Motor neuron (in vitro differentiated cells): ENCODE results near the gene CLIC6. TPM values are rescaled to one million over a fixed set of nuclear protein-coding genes. Genes with fewer than 3 reads are reported as not detected.

Experiments
- ATAC-seq, 8 experiments: fragments of 200-7000 bp; cut with Tn5 transposase; replicated peaks in 6 of 8; 2 replicates each; pipeline ENCODE4 v1.8.0; 2021; ENCODE audit warnings: mild to moderate bottlenecking in 8 of 8, moderate library complexity in 8 of 8
- H3K27ac ChIP-seq, 2 donors: fragments of 250-450 bp; sonication (Bioruptor Pico); 2 replicates each; pipeline ENCODE4 v1.9.0; 2021; ENCODE audit warnings: antibody characterized with exemption in 2 of 2, mild to moderate bottlenecking in 2 of 2, moderate library complexity in 1 of 2
- H3K4me1 ChIP-seq, 2 donors: fragments of 250-450 bp; sonication (Bioruptor Pico); replicated peaks in 1 of 2; 2 replicates each; pipeline ENCODE4 v1.6.1; 2021; ENCODE audit warnings: antibody characterized with exemption in 2 of 2, mild to moderate bottlenecking in 2 of 2, moderate library complexity in 1 of 2
- H3K4me3 ChIP-seq, 5 donors: fragments of 250-450 bp; sonication (Bioruptor Pico); 2 replicates each; pipeline ENCODE4 v1.9.0; 2021; ENCODE audit warnings: antibody characterized with exemption in 5 of 5, mild to moderate bottlenecking in 5 of 5, moderate library complexity in 4 of 5
- WGBS, 10 experiments: fragments of 450-650 bp; shearing (Covaris generic); methylation state at CpG; one replicate each; pipeline ENCODE4 v1.0.0; 2022; 5-methylcytosine and 5-hydroxymethylcytosine counted together
- in situ Hi-C, 9 experiments: fragments of 400-800 bp; cut with MboI; loops; one replicate each; pipeline ENCODE4 v1.15.0; 2021; ENCODE audit warnings: low sequenced_read_pairs in 9 of 9, low pct_unique_long_range_greater_than_20kb in 2 of 9; ENCODE audit not compliant: unreplicated experiment in 9 of 9
- total RNA-seq, 8 experiments: library from RNA; unstranded; fragments of 300-600 nt; gene quantifications; 2 replicates each; pipeline versions ENCODE4 v1.2.3 to v1.2.4, GENCODE V29; 2022

Gene CLIC6
- total RNA-seq, 8 experiments from 2014 or later = 0.05 to 3.0 (median 0.13) TPM

DNA sequence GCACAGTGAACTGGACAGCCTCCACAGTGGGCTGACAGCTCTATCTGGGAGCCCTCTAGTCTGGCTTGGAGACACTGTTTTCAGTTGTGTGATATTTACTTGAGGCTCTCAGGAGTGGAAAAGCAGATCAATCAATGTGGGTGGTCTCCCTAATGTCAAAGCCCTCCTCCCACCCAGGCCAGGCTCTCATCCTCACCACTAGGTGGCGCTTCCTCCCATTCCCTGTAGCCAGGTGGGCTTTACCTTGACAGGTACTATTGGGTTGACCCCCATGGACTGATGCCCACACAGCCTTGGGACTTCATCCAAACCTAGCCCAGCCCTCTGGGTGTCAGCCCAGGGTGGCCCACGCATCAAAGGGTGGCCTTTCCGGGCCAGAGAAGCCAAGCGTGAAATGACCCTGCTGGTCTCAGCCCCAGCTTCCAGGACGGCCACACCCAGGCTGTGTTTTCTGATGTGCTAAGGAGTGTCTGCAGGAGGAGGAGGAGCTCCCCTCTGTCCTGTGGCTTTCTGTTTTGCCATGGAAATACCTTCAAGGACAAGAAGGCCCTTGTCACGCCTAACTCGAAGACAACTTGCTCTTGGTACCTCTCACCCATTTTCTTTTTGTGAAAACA, 54.0 kb downstream of the CLIC6 start:
- no peak overlapping the region for H3K4me3 ChIP-seq
- in situ Hi-C loops = no loop called here
- WGBS, 10 experiments = 56 to 90% (median 80%) methylated on average over 2 to 4 of the region's 7 CpGs; no CpG with 5 or more reads in 7 of the 10 experiments
- H3K27ac ChIP-seq = no peak overlapping the region
- ATAC-seq = peak in 3 of 8 experiments; percentile 76 to 92 (median 90)
- H3K4me1 ChIP-seq = no peaks in the 10 kb centered on the region

DNA sequence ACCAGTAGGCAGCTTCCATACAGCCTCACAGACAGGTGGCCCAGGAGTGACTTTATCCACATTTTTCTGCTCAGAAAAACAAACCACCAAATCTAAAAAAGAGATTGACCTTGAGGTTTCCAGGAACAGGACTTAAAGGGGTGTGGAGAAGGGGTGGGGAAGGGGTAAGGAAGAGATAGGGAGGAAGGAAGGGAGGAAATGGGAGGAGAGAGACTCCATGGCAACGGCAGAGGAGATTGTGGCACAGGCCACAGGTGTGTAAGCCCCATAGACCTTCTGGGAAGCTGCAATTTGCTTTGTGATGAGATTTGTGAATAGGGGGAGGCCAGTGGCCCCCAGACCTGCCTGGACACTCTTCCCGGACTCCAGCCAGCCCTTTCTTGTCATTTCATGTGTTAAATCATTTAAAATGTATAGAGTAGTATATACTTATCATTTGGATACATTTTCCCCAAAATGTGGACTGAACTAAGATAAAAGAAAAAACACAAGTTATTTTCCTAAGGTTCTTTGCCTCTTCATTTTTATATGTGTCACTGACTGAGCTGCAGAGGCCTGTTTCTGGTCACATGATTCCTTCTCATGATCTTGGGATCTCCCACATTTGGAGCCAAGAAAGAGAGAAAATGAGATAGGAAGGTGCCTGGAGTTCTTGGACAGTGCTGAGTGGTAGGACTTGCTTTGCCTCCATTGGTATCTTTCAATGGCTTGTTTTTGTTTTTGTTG, 55.5 kb downstream of the CLIC6 start:
- ATAC-seq = peak in 3 of 8 experiments; percentile 17 to 43 (median 29)
- no peak overlapping the region for H3K27ac ChIP-seq
- no peak overlapping the region for H3K4me3 ChIP-seq
- WGBS, 10 experiments = 45 to 80% methylated on average over 1 of the region's 2 CpGs; no CpG with 5 or more reads in 8 of the 10 experiments
- no peaks in the 10 kb centered on the region for H3K4me1 ChIP-seq
- in situ Hi-C loops = no loop called here

DNA sequence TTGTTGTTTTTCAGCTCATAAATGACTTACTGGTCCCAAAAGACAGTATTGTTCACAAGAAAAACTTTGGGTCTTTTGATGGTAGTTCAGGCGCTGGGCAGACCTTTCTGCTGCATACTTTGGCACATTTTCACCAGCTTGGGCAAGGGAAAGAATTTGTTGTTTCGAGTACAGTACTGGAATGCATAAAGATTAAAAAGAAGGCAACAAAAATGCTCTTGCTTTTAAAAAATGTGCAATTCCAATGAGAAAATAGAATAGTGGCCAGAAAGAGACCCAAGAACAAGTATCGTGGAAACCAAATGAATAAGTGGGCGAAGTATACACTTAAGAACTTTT, 56.0 kb downstream of the CLIC6 start:
- in situ Hi-C loops = loop anchor here in 6 of 9 experiments (25.0 kb wide), 1 partner anchor 1112 kb away; no protein-coding TSS in a partner anchor
- WGBS, 10 experiments = 11 to 100% (median 86%) methylated on average over 1 to 4 of the region's 4 CpGs
- no peak overlapping the region for H3K27ac ChIP-seq
- H3K4me3 ChIP-seq = no peak overlapping the region
- ATAC-seq = no peak
- no peaks in the 10 kb centered on the region for H3K4me1 ChIP-seq

DNA sequence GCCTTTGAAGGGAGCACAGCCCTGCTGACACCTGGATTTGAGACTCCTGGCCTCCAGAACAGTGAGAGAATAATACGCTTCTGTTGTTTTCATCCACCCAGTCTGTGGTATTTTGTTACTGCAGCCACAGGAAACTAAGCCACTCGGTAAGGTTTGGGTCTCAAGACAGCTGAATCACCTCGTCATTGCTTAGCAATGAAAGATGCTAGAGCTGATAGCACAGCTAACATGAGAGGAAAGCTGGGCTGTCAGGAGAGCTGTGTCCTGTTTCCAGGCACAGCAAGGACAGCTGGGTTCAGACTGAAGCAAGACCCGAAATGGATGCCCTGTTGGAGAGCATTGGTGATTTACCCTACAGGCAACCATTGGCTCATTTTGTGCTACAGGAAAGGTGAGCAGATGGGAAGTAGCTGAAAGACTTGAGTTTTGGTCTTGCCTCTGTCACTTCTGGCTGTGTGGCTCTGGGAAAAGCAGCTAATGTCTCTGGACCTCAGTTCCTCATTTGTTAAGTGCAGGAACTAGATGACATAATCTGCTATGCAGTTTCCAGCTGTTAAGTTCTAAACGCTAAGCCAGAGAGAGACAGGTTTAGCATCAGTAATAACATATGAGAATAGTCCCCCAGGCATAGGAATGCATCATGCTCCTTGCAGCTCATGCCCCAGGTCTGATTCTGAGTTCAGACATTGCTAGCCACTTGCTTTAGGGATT, 58.0 kb downstream of the CLIC6 start:
- WGBS, 10 experiments = 25 to 93% (median 70%) methylated on average over 1 to 5 of the region's 5 CpGs; no CpG with 5 or more reads in 1 of the 10 experiments
- in situ Hi-C loops = loop anchor here in 6 of 9 experiments (25.0 kb wide), 1 partner anchor 1111 kb away; no protein-coding TSS in a partner anchor

DNA sequence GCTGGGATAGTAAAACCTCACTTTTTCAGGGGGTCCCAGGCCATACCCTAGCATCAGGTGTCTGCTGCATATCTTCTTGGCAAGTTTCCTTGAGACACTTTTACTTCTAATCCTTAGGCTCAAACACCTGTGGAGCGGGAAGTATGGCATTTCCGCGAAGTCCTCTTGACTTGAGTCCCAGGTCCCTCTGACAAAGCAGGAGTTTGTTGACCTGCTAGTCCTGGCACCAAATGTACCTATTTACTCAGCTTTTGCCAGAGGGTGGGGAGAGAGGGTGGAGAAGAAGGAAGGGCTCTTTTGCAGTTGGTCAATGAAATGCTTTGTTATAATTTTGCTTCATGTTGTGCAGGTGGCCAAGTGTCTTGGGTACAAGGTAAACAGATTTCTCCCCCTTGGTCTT, 59.7 kb downstream of the CLIC6 start:
- Histone ChIP-seq H3K4me1 (no peaks in the 10 kb centered on the region), H3K4me3 (no peak overlapping the region), H3K27ac (no peak overlapping the region)
- in situ Hi-C loops = loop anchor here in 6 of 9 experiments (25.0 kb wide), 1 partner anchor 1109 kb away; no protein-coding TSS in a partner anchor
- ATAC-seq = no peak
- WGBS, 10 experiments = 76 to 93% (median 80%) methylated on average over 2 to 3 of the region's 3 CpGs; no CpG with 5 or more reads in 7 of the 10 experiments

More for the DNA sequence above, 58.0 kb downstream of the CLIC6 start:
- no peak overlapping the region for H3K27ac ChIP-seq
- H3K4me3 ChIP-seq = no peak overlapping the region
- no peaks in the 10 kb centered on the region for H3K4me1 ChIP-seq
- ATAC-seq = peak in 1 of 8 experiments; percentile 4

DNA sequence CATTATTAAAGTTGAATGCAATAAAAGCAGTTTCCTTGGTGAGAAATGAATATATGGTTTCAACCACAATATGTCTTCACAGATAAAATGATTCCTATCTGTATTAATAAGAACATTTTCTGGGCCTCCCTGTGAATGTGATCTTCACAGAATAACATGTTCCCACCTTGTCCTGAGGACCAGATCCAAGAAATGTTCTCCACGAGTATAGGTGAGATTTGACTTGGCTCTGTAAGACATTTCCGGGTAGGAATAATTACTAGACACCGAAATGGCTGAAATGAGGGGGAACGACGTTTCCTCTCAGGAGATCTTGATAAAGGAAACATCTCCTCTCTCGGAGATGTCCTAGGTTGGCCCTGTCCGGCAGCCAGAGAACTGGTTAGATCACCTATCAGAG, 61.4 kb downstream of the CLIC6 start:
- Histone ChIP-seq H3K4me1 (no peaks in the 10 kb centered on the region), H3K27ac (no peak overlapping the region), H3K4me3 (no peak overlapping the region)
- ATAC-seq = no peak
- in situ Hi-C loops = loop anchor here in 6 of 9 experiments (25.0 kb wide), 1 partner anchor 1107 kb away; no protein-coding TSS in a partner anchor
- 43 to 93% (median 80%) methylated on average over 1 to 7 of the region's 7 CpGs; no CpG with 5 or more reads in 1 of the 10 experiments for WGBS, 10 experiments

DNA sequence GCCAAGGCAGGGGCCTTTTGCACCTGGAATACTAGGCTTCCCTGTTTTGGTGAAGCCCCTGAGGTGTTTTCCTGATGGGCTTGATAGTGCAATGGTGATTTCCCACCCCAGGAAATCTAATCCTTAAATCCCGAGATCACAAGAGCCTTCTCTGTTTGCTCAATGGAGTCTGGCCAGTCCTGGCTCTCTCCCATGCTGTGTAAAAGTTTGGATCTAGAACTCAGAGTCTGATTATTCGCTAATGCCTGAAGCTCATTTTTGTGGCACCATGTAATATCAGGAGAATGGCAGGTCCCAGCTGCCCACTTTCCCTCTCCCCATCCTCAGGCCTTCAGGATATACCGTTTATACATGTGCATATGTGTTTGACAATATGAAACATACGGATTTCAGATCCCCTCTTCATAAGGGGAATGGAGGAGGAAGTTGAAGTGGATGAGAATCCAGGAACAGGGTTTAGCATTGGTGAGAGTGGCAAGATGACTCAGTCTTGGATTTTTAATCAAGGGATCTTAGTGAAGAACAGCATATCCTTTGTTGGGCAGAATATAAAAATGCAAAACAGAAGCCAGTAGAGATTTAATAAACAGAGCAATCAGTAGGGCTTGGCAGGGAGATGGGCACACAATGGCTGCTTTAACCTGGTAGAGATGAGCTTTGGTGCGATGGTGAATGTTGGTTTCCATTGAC, 62.1 kb downstream of the CLIC6 start:
- H3K27ac ChIP-seq = no peak overlapping the region
- ATAC-seq = no peak
- in situ Hi-C loops = loop anchor here in 6 of 9 experiments (25.0 kb wide), 1 partner anchor 1106 kb away; no protein-coding TSS in a partner anchor
- no peaks in the 10 kb centered on the region for H3K4me1 ChIP-seq
- WGBS, 10 experiments = 55 to 88% (median 83%) methylated on average over 1 to 5 of the region's 5 CpGs; no CpG with 5 or more reads in 1 of the 10 experiments
- H3K4me3 ChIP-seq = no peak overlapping the region

DNA sequence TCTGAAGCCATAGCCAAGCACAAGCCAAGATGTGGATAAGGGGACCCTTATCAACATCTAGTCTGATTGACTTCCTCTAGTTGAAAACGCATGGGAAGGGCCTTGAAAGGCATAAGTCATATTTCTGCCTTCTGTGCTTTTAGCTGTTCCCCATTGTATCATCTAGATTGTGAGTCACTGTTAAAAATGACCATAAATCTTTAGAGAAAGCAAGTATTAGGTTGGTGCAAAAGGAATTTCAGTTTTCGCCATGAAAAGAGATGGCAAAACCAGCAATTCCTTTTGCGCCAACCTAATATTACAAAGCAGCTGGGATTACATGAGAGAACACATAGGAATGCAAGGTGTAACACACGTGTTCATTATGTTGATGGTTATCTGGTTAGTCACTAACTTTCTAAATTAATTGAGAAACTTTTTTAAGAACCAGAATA, 63.6 kb downstream of the CLIC6 start:
- in situ Hi-C loops = loop anchor here in 6 of 9 experiments (25.0 kb wide), 1 partner anchor 1105 kb away; no protein-coding TSS in a partner anchor
- ATAC-seq = no peak

DNA sequence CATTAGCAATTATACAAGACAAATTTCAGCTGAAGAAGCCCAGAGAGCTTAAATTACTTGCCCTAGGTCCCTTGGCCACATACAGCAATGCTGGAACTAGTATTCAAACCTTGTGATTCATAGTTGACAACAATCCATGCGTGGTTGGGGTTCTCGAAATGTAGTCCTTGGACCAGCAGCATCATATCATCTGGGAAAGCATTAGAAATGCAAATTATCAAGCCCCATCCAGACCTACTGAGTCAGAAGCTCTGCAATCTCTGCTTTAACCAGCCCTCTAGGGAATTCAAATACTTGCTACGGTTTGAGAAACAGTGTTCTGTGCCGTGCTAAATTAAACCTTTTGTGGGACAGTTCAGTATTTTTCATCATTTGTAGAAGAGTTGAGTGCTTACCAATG, 65.1 kb downstream of the CLIC6 start:
- Histone ChIP-seq H3K27ac (no peak overlapping the region), H3K4me1 (no peaks in the 10 kb centered on the region), H3K4me3 (no peak overlapping the region)
- 41 to 94% (median 80%) methylated on average over 1 to 4 of the region's 4 CpGs; no CpG with 5 or more reads in 1 of the 10 experiments for WGBS, 10 experiments
- ATAC-seq = peak in 2 of 8 experiments; percentile 8 to 64
- in situ Hi-C loops = loop anchor here in 6 of 9 experiments (25.0 kb wide), 1 partner anchor 1103 kb away; no protein-coding TSS in a partner anchor

More for the DNA sequence above, 63.6 kb downstream of the CLIC6 start:
- Histone ChIP-seq H3K4me3 (no peak overlapping the region), H3K4me1 (no peaks in the 10 kb centered on the region), H3K27ac (no peak overlapping the region)
- 43 to 88% (median 71%) methylated on average over 1 to 4 of the region's 4 CpGs; no CpG with 5 or more reads in 2 of the 10 experiments for WGBS, 10 experiments

DNA sequence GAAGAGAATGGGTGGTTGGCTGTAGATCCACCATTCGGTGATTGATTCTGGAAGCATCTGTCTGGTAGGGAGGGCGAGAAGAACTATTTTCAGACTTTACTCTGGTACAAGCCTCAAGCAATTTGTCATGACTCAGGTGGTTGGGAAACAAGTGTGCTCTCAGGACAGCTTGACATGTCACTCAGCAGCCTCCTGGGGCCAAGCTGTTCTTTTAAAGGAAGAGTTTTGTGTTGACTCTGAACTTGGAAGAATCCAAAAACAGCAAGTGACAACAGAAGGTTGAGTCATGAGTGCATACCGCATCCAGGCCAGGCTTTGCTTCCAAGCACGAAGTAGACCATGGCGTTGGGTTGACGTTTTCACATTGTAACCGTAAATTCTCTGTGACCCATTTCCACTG, 65.9 kb downstream of the CLIC6 start:
- no peak for ATAC-seq
- in situ Hi-C loops = loop anchor here in 6 of 9 experiments (25.0 kb wide), 1 partner anchor 1103 kb away; no protein-coding TSS in a partner anchor
- Histone ChIP-seq H3K4me3 (no peak overlapping the region), H3K4me1 (no peaks in the 10 kb centered on the region), H3K27ac (no peak overlapping the region)
- WGBS, 10 experiments = 71 to 95% (median 87%) methylated on average over 2 to 7 of the region's 7 CpGs; no CpG with 5 or more reads in 2 of the 10 experiments

DNA sequence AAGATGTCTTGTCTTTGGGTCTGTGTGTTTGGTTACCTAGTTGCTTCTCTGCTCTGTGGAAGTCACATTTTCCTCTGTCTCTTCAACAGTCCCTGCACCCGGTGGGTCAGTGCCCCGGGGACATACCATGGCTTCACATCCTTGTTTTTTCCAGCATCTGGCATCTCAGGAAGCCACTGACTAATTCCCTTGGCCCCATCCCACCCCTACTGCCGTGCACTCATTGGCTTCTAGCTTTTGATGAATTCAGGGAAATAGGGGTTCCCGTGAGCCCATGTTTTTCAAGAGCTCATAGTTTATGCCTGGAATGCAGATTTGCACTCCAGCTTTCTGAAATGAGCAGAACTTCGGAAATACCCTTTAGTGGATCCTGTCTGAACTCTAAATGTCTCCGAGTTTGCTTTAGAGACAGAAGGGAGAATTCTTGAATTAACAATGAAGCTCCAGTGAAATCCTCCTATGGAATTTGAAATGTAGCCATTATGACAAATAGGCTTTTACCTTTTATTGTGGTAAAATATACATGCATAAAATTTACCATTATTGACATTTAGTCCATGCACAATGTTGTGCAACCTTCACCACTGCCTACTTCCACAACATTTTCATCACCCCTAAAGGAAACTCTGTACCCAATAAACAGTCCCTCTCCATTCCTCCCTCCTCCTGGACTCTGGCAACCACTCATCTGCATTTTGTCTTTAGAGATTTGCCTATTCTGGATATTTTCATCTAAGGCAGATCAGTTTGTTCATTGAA, 67.5 kb downstream of the CLIC6 start:
- ATAC-seq = peak in 3 of 8 experiments; percentile 56 to 73 (median 62)
- in situ Hi-C loops = loop anchor here in 6 of 9 experiments (25.0 kb wide), 1 partner anchor 1101 kb away; no protein-coding TSS in a partner anchor
- H3K4me1 ChIP-seq = no peaks in the 10 kb centered on the region
- WGBS, 10 experiments = 0 to 100% (median 70%) methylated on average over 1 to 4 of the region's 6 CpGs; no CpG with 5 or more reads in 1 of the 10 experiments
- H3K27ac ChIP-seq = no peak overlapping the region
- no peak overlapping the region for H3K4me3 ChIP-seq
